Activated T-helper 1 cell treated with anti-CD3 and anti-CD28 coated beads, Interleukin-12 subunit alpha, Interleukin-12 subunit beta, Interleukin-2, Interleukin-4 antibody, amounts not matched to agents 30 ng/mL and 10 ng/mL and 1 ng/mL, durations not matched to agents 14 hours and 24 hours and 36 hours (primary cell): ENCODE measurements around the gene PLEK2. TPM values are rescaled to one million over a fixed set of nuclear protein-coding genes. Genes with fewer than 3 reads are reported as not detected.

Experiments
- DNase-seq: peaks from one replicate; pipeline ENCODE4 v3.0.0; 2021; ENCODE audit warnings: low spot score
- H3K27ac Mint-ChIP-seq: one replicate; pipeline ENCODE4 v1.8.0; 2021; ENCODE audit warnings: mild to moderate bottlenecking, mixed read lengths
- H3K27me3 Mint-ChIP-seq: one replicate; pipeline ENCODE4 v1.8.0; 2022; ENCODE audit warnings: mild to moderate bottlenecking, moderate library complexity, mixed read lengths; ENCODE audit not compliant: insufficient read depth
- H3K36me3 Mint-ChIP-seq: one replicate; pipeline ENCODE4 v1.8.0; 2021; ENCODE audit warnings: low read depth, mixed read lengths
- H3K4me1 Mint-ChIP-seq: one replicate; pipeline ENCODE4 v1.8.0; 2021; ENCODE audit warnings: low read depth, mixed read lengths
- H3K4me3 Mint-ChIP-seq: one replicate; pipeline ENCODE4 v1.8.0; 2021; ENCODE audit warnings: mild to moderate bottlenecking, moderate library complexity, mixed read lengths
- H3K9me3 Mint-ChIP-seq: one replicate; pipeline ENCODE4 v1.8.0; 2021; ENCODE audit warnings: mixed read lengths
- intact Hi-C: fragments of 100-400 bp; cut with micrococcal nuclease; formaldehyde crosslinking; loops from one replicate; pipeline ENCODE4 v1.15.1; 2024
- total RNA-seq: library from RNA; stranded (reverse); gene quantifications from 2 replicates; pipeline ENCODE4 v1.2.3, GENCODE V29; 2022

Gene PLEK2
- total RNA-seq, 1 donor from 2014 or later = 0.57 TPM

DNA sequence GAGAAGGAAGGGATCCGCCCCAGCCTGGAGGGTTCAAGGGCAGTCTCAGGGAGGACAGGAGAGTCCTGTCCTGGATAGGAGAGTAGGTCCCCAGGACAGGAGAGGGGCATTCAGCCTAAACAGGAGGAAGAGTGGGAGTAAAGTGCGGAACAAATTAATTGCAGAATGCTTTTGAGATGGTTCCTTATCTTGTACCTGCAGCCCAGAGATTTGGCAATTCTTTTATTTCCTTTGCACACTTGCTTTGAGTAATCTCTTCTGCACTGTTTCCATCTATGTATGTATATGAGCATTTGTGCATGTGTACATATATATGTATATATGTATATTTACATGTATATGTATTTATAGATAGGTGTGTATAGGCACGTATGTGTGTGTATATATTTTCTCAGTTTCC is 22.7 kb downstream of the PLEK2 start:
- no peak overlapping the region for H3K27ac Mint-ChIP-seq
- peaks cover 11% of the 10 kb centered on the region for H3K4me1 Mint-ChIP-seq
- DNase-seq = no peak
- H3K27me3 Mint-ChIP-seq = peaks cover 2% of the 10 kb centered on the region
- H3K4me3 Mint-ChIP-seq = no peak overlapping the region
- H3K9me3 Mint-ChIP-seq = no peaks in the 10 kb centered on the region
- H3K36me3 Mint-ChIP-seq = peaks cover 20% of the 10 kb centered on the region
- intact Hi-C loops = no loop called here

GRCh38 chr14:67387195-67387594 is 24.8 kb downstream of the PLEK2 start:
- peaks cover 2% of the 10 kb centered on the region for H3K27me3 Mint-ChIP-seq

DNA sequence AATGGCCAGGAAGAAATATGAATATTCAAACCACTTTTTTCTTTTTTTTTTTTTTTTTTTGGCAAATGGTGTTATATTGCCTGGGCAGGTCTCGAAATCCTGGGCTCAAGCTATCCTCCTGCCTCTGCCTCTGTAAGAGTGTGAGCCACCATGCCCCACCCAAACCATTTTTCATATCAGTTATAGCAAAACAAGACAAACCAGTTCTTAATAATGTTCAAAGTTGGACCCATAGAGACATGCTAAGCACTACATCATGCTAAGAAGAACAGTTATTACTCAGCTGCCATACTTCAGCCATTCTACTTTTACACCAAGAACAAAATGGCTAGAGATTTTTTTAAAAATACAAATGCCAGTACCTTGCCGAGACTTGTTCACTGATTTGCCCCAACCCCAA is 26.3 kb downstream of the PLEK2 start:
- H3K27ac Mint-ChIP-seq = no peak overlapping the region
- H3K27me3 Mint-ChIP-seq = no peaks in the 10 kb centered on the region
- no peak overlapping the region for H3K4me3 Mint-ChIP-seq
- intact Hi-C loops = no loop called here
- H3K9me3 Mint-ChIP-seq = no peaks in the 10 kb centered on the region
- peaks cover 46% of the 10 kb centered on the region for H3K36me3 Mint-ChIP-seq
- H3K4me1 Mint-ChIP-seq = peaks cover 2% of the 10 kb centered on the region
- no peak for DNase-seq

More at GRCh38 chr14:67387195-67387594, 24.8 kb downstream of the PLEK2 start:
- DNase-seq = no peak
- Mint-ChIP-seq H3K4me1 (peaks cover 11% of the 10 kb centered on the region), H3K36me3 (peaks cover 35% of the 10 kb centered on the region), H3K9me3 (no peaks in the 10 kb centered on the region), H3K27ac (no peak overlapping the region), H3K4me3 (no peak overlapping the region)
- intact Hi-C loops = no loop called here

DNA sequence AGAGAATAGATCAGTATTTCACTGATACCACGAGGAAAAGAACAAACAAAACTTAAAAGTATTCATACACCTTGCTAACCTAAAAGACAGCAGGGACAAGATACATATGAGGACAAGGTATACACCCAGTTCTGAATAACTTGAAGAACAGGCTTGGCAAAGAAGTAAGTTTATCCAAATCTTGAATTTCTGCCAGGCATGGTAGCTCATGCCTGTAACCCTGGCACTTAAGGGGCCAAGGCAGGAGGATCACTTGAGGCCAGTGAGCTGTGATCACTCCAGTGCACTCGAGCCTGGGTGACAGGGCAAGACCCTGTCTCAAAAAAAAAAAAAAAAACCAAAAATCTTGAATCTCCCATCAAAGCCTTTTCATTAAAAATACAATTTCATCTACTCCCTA is 26.8 kb downstream of the PLEK2 start:
- no peak for DNase-seq
- peaks cover 49% of the 10 kb centered on the region for H3K36me3 Mint-ChIP-seq
- no peaks in the 10 kb centered on the region for H3K9me3 Mint-ChIP-seq
- intact Hi-C loops = no loop called here
- no peaks in the 10 kb centered on the region for H3K4me1 Mint-ChIP-seq
- H3K27ac Mint-ChIP-seq = no peak overlapping the region
- H3K4me3 Mint-ChIP-seq = no peak overlapping the region
- no peaks in the 10 kb centered on the region for H3K27me3 Mint-ChIP-seq

GRCh38 chr14:67377916-67378315 is 34.0 kb downstream of the PLEK2 start:
- intact Hi-C loops = no loop called here
- Mint-ChIP-seq H3K4me1 (peaks cover 25% of the 10 kb centered on the region), H3K9me3 (no peaks in the 10 kb centered on the region), H3K4me3 (no peak overlapping the region), H3K27me3 (peaks cover 1% of the 10 kb centered on the region), H3K27ac (no peak overlapping the region), H3K36me3 (peaks cover 69% of the 10 kb centered on the region)
- no peak for DNase-seq

- intact Hi-C loops = loop anchor here (1.0 to 5.0 kb wide), 2 partner anchors 13 to 324 kb away; partner anchors contain the start of genes EIF2S1 and RDH11
- DNase-seq = no peak
- Mint-ChIP-seq H3K27me3 (no peaks in the 10 kb centered on the region), H3K27ac (peak overlapping the region; percentile 14), H3K36me3 (peaks cover 54% of the 10 kb centered on the region), H3K9me3 (no peaks in the 10 kb centered on the region), H3K4me3 (no peak overlapping the region), H3K4me1 (peaks cover 40% of the 10 kb centered on the region)
Measured at GRCh38 chr14:67373347-67373746, 38.6 kb downstream of the PLEK2 start.

DNA sequence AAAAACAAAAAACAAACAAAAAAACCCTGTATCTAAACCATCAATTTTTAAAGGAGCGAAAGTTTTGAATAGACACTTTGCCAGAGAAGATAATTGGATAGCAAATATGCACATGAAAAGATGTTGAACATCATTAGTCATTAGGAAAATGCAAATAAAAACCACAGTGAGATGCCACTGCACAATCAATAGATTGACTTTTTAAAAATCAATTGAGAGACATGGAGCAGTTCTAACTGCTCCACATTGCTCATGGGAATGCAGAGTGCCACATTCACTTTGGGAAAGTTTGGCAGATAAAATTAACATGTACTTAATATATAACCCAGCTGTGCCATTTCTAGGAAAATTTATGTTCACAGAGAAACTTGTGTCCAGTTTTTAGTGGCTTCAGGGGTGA is 39.1 kb downstream of the PLEK2 start:
- DNase-seq = no peak
- Mint-ChIP-seq H3K9me3 (no peaks in the 10 kb centered on the region), H3K4me1 (peaks cover 40% of the 10 kb centered on the region), H3K27ac (peak overlapping the region; percentile 14), H3K27me3 (no peaks in the 10 kb centered on the region), H3K4me3 (no peak overlapping the region), H3K36me3 (peaks cover 54% of the 10 kb centered on the region)
- intact Hi-C loops = loop anchor here (1.0 to 5.0 kb wide), 2 partner anchors 13 to 324 kb away; partner anchors contain the start of genes EIF2S1 and RDH11

DNA sequence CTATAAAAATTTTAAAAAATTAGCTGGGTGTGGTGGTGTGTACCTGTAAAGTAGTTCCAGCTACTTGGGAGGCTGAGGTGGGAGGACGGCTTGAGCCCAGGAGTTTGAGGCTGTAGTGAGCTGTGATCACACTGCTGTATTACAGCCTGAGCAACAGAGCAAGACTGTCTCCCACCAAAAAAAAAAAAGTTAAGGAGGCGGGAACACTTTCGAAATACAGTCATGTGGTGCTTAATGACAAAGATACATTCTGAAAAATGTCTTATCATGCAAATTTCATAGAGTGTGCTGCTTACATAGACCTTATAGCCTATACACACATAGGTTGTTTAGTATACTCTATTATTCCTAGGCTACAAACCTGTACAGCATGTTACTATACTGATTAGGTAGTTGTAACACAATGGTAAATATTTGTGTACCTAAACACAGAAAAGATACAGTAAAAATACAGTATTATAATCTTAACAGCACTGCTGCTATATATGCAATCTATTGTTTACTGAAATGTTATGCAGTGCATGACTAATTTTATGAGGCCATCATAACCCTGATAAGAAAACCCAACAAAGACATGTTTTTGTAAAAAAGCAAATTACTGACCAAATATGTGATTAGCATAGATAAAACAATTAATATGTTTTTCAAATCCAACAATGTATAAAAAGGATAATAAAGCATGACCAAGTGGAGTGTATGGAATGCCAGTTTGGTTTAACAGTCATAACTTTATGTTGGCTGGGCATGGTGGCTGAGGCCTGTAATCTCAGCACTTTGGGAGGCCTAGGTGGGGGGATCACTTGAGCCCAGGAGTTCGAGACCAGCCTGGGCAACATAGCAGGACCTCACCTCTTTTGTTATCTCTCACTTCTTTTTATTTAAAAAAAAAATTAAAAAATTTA is 40.5 kb downstream of the PLEK2 start:
- intact Hi-C loops = loop anchor here (5.0 kb wide), 1 partner anchor 326 kb away; the partner anchor contains the start of gene RDH11
- H3K9me3 Mint-ChIP-seq = no peaks in the 10 kb centered on the region
- peaks cover 48% of the 10 kb centered on the region for H3K36me3 Mint-ChIP-seq
- H3K4me1 Mint-ChIP-seq = peaks cover 35% of the 10 kb centered on the region
- no peak overlapping the region for H3K27ac Mint-ChIP-seq
- DNase-seq = no peak
- H3K4me3 Mint-ChIP-seq = no peak overlapping the region
- no peaks in the 10 kb centered on the region for H3K27me3 Mint-ChIP-seq

GRCh38 chr14:67370830-67371229 is 41.1 kb downstream of the PLEK2 start:
- Mint-ChIP-seq H3K27me3 (no peaks in the 10 kb centered on the region), H3K36me3 (peaks cover 47% of the 10 kb centered on the region), H3K27ac (peak overlapping the region; percentile 38), H3K4me1 (peaks cover 38% of the 10 kb centered on the region), H3K4me3 (no peak overlapping the region), H3K9me3 (no peaks in the 10 kb centered on the region)
- intact Hi-C loops = loop anchor here (5.0 kb wide), 1 partner anchor 326 kb away; the partner anchor contains the start of gene RDH11
- no peak for DNase-seq

- Mint-ChIP-seq H3K27me3 (no peaks in the 10 kb centered on the region), H3K4me1 (peaks cover 52% of the 10 kb centered on the region)
- intact Hi-C loops = no loop called here
Measured at GRCh38 chr14:67365476-67365875, 46.5 kb downstream of the PLEK2 start.

DNA sequence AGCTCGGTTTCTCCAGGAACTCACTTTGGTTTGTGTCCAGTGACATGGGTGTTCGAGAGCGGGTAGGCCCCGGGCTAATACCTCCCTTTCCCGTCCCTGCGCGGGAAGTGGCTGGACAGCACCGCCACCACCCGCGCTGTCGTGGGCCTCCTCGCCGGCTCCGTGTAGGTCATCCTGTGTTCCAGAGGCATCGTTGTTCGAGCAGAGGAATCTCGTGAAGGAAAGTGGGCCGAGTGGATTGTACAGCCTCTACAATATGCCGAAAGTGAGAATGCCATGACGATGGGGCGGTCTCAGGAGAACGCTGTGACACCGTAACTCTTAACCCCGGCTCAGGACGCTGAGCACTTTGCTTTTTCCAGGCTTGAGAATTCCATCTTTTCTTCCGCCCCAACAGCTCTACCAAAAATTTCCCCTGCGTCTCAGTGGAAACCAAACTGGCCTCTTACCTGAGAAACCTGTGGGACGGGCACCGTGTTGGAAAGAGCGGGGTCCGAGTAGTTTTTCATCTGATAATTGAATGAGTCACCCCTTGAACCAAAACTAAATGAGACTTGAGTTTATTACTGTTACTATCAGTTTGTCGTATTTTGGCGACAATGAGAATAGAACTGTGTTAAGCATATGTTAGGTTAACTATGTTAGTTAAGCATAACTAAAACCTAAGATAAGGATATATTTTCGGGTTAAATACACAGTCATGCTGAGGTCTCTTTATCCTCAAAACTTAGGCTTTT is 51.3 kb downstream of the PLEK2 start:
- DNase-seq = no peak
- H3K4me1 Mint-ChIP-seq = peaks cover 83% of the 10 kb centered on the region
- H3K36me3 Mint-ChIP-seq = peaks cover 35% of the 10 kb centered on the region
- peak overlapping the region; percentile 97 for H3K27ac Mint-ChIP-seq
- H3K4me3 Mint-ChIP-seq = peak overlapping the region; percentile 92
- no peaks in the 10 kb centered on the region for H3K27me3 Mint-ChIP-seq
- intact Hi-C loops = loop anchor here (1.0 to 2.0 kb wide), 7 partner anchors 13 to 852 kb away; partner anchors contain the start of genes GPHN, PIGH, VTI1B and ZFYVE26
- H3K9me3 Mint-ChIP-seq = no peaks in the 10 kb centered on the region

More at GRCh38 chr14:67365476-67365875, 46.5 kb downstream of the PLEK2 start:
- no peak for DNase-seq
- peaks cover 49% of the 10 kb centered on the region for H3K36me3 Mint-ChIP-seq
- no peak overlapping the region for H3K27ac Mint-ChIP-seq
- H3K9me3 Mint-ChIP-seq = no peaks in the 10 kb centered on the region
- H3K4me3 Mint-ChIP-seq = no peak overlapping the region

DNA sequence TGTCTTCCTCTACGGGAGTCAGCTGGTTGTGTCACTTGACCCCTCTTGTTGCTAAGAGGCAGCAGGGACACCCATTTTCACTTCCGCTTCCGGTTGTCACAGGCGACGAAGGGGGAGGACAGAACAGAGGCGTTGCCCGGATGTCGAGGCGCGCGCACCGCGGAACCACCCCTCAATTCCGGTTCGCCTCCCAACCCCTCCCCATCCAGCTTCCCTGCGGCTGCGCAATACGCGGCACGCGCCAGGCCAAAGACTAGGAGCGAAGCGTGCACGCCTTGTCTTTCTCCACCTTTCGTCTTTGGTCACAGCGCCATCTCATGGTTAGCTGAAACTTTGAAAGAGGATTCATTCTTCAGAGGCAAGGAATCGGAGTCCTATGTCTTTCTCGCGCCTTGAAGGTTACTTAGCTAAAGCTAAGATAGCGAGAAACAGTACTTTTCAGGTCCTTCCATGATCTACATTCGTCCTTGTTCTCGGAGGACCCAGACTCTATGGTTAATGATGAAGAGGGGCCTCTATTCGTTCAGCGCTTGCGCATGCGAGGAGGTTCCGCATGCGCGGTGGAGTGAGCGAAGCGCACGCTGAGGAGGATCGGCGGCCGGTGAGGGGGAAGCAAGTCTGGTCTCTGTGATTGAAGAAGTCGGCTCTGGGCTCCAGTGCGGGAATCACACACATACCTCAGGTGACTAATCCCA is 52.0 kb downstream of the PLEK2 start, which contains the start of the genes ATP6V1D and EIF2S1:
Gene ATP6V1D (minus strand): TSS at position 30 of the 695 bp plus-strand sequence. CDS start 106 bp downstream, outside the sequence.
Gene EIF2S1 (plus strand): TSS at position 554 of the 695 bp plus-strand sequence. CDS start 4,440 bp downstream, outside the sequence.
- peaks cover 29% of the 10 kb centered on the region for H3K36me3 Mint-ChIP-seq
- peak within 1 kb of the TSS; percentile 97 for H3K27ac Mint-ChIP-seq
- H3K27me3 Mint-ChIP-seq = no peaks in the 10 kb centered on the region
- peaks cover 81% of the 10 kb centered on the region for H3K4me1 Mint-ChIP-seq
- intact Hi-C loops = loop anchor here (1.0 to 10.0 kb wide), 10 partner anchors 13 to 852 kb away; partner anchors contain the start of genes ARG2, GPHN, PALS1 and PIGH
- H3K4me3 Mint-ChIP-seq = peak within 1 kb of the TSS; percentile 92
- peak; percentile 100 for DNase-seq
- no peaks in the 10 kb centered on the region for H3K9me3 Mint-ChIP-seq
